Renal pelvis (tissue), 4 donors: ENCODE results near the gene CLEC12A. TPM values are rescaled to one million over a fixed set of nuclear protein-coding genes. Genes with fewer than 3 reads are reported as not detected.

Source experiments
- DNase-seq: peaks from one replicate; pipeline ENCODE4 v3.0.0-alpha.2; 2013
- polyA plus RNA-seq, 3 donors: library from polyadenylated mRNA; unstranded; fragments of 120-200 nt; gene quantifications; one replicate each; pipeline ENCODE4 v1.2.1, GENCODE V29; 2013; ENCODE audit not compliant: insufficient read length in 3 of 3

The CLEC12A gene
- polyA plus RNA-seq, 3 donors, result 0.55 to 2.2 (median 0.96) TPM

DNA sequence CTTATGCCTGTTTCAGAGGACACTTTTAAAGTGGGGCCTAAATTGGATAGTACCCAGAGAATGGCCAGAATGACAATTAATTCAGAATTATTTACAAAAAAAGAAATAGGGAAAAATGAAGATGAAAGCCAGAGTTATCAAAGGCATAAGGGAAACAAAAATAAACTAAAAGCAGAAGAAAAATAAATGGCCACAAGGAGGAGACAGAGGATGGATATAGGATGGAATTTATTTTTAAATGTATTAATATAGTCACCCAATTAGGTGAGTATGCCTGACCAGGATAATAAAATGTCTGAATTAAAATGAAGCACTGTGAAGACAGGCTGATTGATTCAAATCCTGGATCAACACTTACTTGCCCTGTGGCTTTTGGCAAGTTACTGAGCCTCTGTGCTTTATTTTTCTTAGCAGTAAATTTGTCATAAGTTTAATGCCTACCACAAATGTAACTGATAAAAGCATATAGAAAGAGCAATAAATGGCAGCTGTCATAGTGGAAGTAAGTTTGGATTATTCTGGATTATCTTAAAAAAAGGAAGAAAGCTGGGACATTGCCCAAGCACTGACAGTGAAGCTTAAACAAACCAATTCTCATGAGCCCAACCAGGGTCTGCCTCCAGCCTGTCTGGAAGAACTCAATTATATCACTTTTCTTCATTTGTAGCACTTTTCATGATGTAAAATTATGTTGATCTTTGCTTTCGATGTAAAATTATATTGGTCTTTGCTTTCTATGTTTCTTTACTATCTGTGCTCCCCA is 62.8 kb downstream of the CLEC12A start:
- DNase-seq, result peak; percentile 4

Other genes with a start within 250 kb of the CLEC12A start
- gene CLECL1, start 238.3 kb upstream of the CLEC12A start, polyA plus RNA-seq, result under 1 TPM in 2 of 3 donors, not detected in 1; 0.21 to 0.22 TPM
- 1 to 10 TPM; 1.3 to 1.7 (median 1.6) TPM for gene CD69, start 210.5 kb upstream of the CLEC12A start, polyA plus RNA-seq
- 1 to 10 TPM in 1 of 3 donors, under 1 TPM in 2; 0.11 to 1.1 (median 0.84) TPM for gene KLRF1, start 143.9 kb upstream of the CLEC12A start, polyA plus RNA-seq
- gene CLEC2B, start 102.1 kb upstream of the CLEC12A start, polyA plus RNA-seq, result 1 to 10 TPM; 1.7 to 3.9 (median 2.3) TPM
- gene KLRF2, start 89.9 kb upstream of the CLEC12A start, polyA plus RNA-seq, result not detected
- not detected for gene CLEC2A, start 39.0 kb upstream of the CLEC12A start, polyA plus RNA-seq
- gene CLEC1B, start 27.7 kb downstream of the CLEC12A start, polyA plus RNA-seq, result 1 to 10 TPM in 2 of 3 donors, under 1 TPM in 1; 0.86 to 1.6 (median 1.2) TPM
- gene CLEC12B, start 39.2 kb downstream of the CLEC12A start, polyA plus RNA-seq, result under 1 TPM in 1 of 3 donors, not detected in 2; 0.10 TPM
- gene CLEC9A, start 59.3 kb downstream of the CLEC12A start, polyA plus RNA-seq, result under 1 TPM in 2 of 3 donors, not detected in 1; 0.26 to 0.31 TPM
- 1 to 10 TPM; 2.5 to 4.2 (median 3.4) TPM for gene CLEC1A, start 127.6 kb downstream of the CLEC12A start, polyA plus RNA-seq
- gene CLEC7A, start 158.8 kb downstream of the CLEC12A start, polyA plus RNA-seq, result 1 to 10 TPM; 1.1 to 2.1 (median 1.9) TPM
- 1 to 10 TPM; 1.3 to 1.4 (median 1.3) TPM for gene OLR1, start 200.7 kb downstream of the CLEC12A start, polyA plus RNA-seq
- gene TMEM52B, start 207.6 kb downstream of the CLEC12A start, polyA plus RNA-seq, result 100 to 1,000 TPM; 121 to 183 (median 138) TPM
- 10 to 100 TPM; 60.9 to 80.7 (median 72.0) TPM for gene GABARAPL1, start 241.5 kb downstream of the CLEC12A start, polyA plus RNA-seq